ENCODE results near the gene BAHCC1. TPM values are rescaled to one million over a fixed set of nuclear protein-coding genes. Genes with fewer than 3 reads are reported as not detected.

The BAHCC1 gene
- total RNA-seq, 1 experiment from 2014 or later = 9.9 TPM

DNA sequence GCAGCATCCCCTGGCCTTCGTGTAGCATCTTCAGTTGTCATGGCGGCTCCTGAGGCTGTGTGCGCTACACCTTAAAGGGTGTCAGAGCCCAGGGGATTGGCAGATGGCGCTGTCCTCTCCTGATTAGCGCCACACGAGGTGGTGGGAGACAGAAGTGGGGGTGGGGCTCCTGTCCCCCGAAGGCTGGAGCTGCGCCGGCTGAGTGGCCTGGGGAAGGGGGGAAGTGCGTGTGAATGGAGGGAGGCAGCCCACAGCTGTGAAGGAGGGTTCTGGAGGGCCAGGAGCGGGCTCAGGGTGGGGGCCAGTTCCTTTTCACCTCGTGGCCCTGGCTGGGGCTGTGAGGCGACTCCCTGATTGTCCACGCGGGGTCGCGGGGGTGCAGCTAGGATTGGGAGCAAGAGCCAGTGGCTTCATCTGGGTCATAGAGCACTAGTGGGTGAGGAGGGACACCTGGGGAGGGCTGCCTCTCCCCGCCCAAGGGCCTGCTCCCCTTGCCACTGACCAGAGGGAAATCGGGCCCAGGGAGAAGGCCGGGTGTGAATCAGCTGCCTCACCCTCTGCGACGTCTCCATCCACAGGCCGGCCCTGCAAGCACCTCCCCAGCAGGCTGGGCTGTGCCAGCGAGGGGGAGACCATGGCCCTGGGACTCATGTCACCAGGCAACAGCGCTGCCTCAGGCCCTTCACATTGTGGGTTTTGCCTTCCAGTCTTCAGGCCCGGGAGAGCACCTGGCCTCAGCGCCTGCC, 14.1 kb downstream of the BAHCC1 start:
- Histone ChIP-seq H3K4me1 (ENCODE audit: insufficient read depth, low read length) (no peaks in the 10 kb centered on the region), H4K20me1 (ENCODE audit: low read length) (no peaks in the 10 kb centered on the region), H3K4me2 (ENCODE audit: low read length) (no peak overlapping the region), H3K27me3 (ENCODE audit: low read length) (no peaks in the 10 kb centered on the region), H3K36me3 (ENCODE audit: low read depth, low read length) (no peaks in the 10 kb centered on the region), H3K4me3 (ENCODE audit: low read length) (no peak overlapping the region), H3K9me3 (ENCODE audit: low read length) (no peaks in the 10 kb centered on the region), H2AFZ (ENCODE audit: low read length) (no peak overlapping the region), H3K79me2 (ENCODE audit: low read length) (peaks cover 7% of the 10 kb centered on the region), H3K9ac (ENCODE audit: low read length) (no peak overlapping the region), H3K27ac (ENCODE audit: low read length) (no peak overlapping the region), H3F3A (ENCODE audit: low read length, unreplicated experiment) (no peaks in the 10 kb centered on the region), H3K9me2 (replicated peaks; ENCODE audit: low read length) (no peaks in the 10 kb centered on the region)
- ATAC-seq (no peak), DNase-seq (no peak)
- TF ChIP-seq EZH2phosphoT487 (IDR thresholded peaks at IDR 0.05; ENCODE audit: borderline replicate concordance, low read length) (no peak), EZH2 (IDR thresholded peaks at IDR 0.05; ENCODE audit: low read length, unreplicated experiment) (no peak)
- TF ChIP-seq, protein P1, sequence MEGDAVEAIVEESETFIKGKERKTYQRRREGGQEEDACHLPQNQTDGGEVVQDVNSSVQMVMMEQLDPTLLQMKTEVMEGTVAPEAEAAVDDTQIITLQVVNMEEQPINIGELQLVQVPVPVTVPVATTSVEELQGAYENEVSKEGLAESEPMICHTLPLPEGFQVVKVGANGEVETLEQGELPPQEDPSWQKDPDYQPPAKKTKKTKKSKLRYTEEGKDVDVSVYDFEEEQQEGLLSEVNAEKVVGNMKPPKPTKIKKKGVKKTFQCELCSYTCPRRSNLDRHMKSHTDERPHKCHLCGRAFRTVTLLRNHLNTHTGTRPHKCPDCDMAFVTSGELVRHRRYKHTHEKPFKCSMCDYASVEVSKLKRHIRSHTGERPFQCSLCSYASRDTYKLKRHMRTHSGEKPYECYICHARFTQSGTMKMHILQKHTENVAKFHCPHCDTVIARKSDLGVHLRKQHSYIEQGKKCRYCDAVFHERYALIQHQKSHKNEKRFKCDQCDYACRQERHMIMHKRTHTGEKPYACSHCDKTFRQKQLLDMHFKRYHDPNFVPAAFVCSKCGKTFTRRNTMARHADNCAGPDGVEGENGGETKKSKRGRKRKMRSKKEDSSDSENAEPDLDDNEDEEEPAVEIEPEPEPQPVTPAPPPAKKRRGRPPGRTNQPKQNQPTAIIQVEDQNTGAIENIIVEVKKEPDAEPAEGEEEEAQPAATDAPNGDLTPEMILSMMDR (conservative IDR thresholded peaks at IDR 0.05; ENCODE audit: low read depth, low read length) = 0 out of 2 replicates have a peak, but pooled peaks have one; percentile 13
- no TSS peak for BruUV-seq (replicated peaks)
- CTCF ChIA-PET = no interaction called here
- POLR2A ChIA-PET (ENCODE audit: unreplicated experiment) = no interaction called here
- intact Hi-C loops (cut with micrococcal nuclease) = no loop called here

DNA sequence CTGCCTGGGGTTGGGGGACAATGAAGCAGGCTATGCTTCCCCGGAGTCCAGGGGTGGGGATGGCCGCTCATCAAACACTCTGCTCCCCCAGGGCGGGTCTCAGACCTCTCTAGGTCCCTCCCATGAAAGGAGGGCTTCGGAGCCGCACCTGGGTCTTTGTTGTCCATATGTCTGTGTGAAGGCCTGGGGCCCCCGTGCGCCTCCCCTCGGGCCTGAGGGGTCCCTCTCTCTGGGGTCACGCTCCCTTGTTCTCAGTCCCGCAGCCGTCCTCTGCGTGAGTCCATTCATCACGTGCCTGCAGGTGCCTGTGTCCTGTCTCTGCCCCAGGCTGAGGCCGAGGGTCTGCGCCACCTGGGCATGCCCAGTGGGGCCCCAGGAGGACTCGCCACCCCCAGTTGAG, 15.6 kb downstream of the BAHCC1 start:
- H2AFZ ChIP-seq (ENCODE audit: low read length) = no peak overlapping the region
- TF ChIP-seq EZH2phosphoT487 (IDR thresholded peaks at IDR 0.05; ENCODE audit: borderline replicate concordance, low read length) (no peak), EZH2 (IDR thresholded peaks at IDR 0.05; ENCODE audit: low read length, unreplicated experiment) (no peak)
- TF ChIP-seq, protein P1 (conservative IDR thresholded peaks at IDR 0.05; ENCODE audit: low read depth, low read length) = no peak

DNA sequence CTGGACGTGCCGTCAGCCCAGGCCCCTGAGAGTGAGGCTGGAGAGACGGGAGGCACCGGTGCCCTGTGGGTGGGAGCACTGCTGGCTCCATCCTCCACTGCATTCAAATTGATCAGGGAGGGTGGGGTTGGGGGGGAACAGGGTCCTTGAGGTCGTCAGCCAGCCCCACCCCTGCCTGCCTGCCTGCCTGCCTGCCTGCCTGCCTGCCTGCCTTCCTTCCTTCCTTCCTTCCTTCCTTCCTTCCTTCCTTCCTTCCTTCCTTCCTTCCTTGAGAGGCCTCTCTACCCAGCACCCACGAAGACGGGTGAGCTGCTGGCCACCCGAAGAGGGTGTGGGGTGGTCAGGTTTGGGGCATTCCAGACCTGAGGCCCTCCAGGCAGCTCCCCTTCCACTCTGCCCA, 16.0 kb downstream of the BAHCC1 start:
- H3K79me2 ChIP-seq (ENCODE audit: low read length) = no peaks in the 10 kb centered on the region
- ChIA-PET POLR2A (ENCODE audit: unreplicated experiment) (no interaction called here), CTCF (no interaction called here)
- TF ChIP-seq, protein P1 (conservative IDR thresholded peaks at IDR 0.05; ENCODE audit: low read depth, low read length) = no peak
- TF ChIP-seq EZH2phosphoT487 (IDR thresholded peaks at IDR 0.05; ENCODE audit: borderline replicate concordance, low read length) (no peak), EZH2 (IDR thresholded peaks at IDR 0.05; ENCODE audit: low read length, unreplicated experiment) (no peak)
- ATAC-seq (no peak), DNase-seq (no peak)
- no peak overlapping the region for H2AFZ ChIP-seq (ENCODE audit: low read length)
- H3K9me2 ChIP-seq (replicated peaks; ENCODE audit: low read length) = no peaks in the 10 kb centered on the region
- no peaks in the 10 kb centered on the region for H3F3A ChIP-seq (ENCODE audit: low read length, unreplicated experiment)
- no peak overlapping the region for H3K27ac ChIP-seq (ENCODE audit: low read length)
- no peaks in the 10 kb centered on the region for H3K9me3 ChIP-seq (ENCODE audit: low read length)
- intact Hi-C loops (cut with micrococcal nuclease) = no loop called here
- H3K27me3 ChIP-seq (ENCODE audit: low read length) = no peaks in the 10 kb centered on the region
- no peak overlapping the region for H3K4me3 ChIP-seq (ENCODE audit: low read length)
- no peaks in the 10 kb centered on the region for H4K20me1 ChIP-seq (ENCODE audit: low read length)
- no TSS peak for BruUV-seq (replicated peaks)
- no peak overlapping the region for H3K4me2 ChIP-seq (ENCODE audit: low read length)
- no peaks in the 10 kb centered on the region for H3K36me3 ChIP-seq (ENCODE audit: low read depth, low read length)
- no peak overlapping the region for H3K9ac ChIP-seq (ENCODE audit: low read length)
- H3K4me1 ChIP-seq (ENCODE audit: insufficient read depth, low read length) = no peaks in the 10 kb centered on the region

More for the DNA sequence above, 15.6 kb downstream of the BAHCC1 start:
- Histone ChIP-seq H3K4me3 (ENCODE audit: low read length) (no peak overlapping the region), H3K9me2 (replicated peaks; ENCODE audit: low read length) (no peaks in the 10 kb centered on the region), H3K4me1 (ENCODE audit: insufficient read depth, low read length) (no peaks in the 10 kb centered on the region), H4K20me1 (ENCODE audit: low read length) (no peaks in the 10 kb centered on the region), H3K27me3 (ENCODE audit: low read length) (no peaks in the 10 kb centered on the region), H3K36me3 (ENCODE audit: low read depth, low read length) (no peaks in the 10 kb centered on the region), H3F3A (ENCODE audit: low read length, unreplicated experiment) (no peaks in the 10 kb centered on the region), H3K4me2 (ENCODE audit: low read length) (no peak overlapping the region), H3K9me3 (ENCODE audit: low read length) (no peaks in the 10 kb centered on the region), H3K27ac (ENCODE audit: low read length) (no peak overlapping the region), H3K79me2 (ENCODE audit: low read length) (peaks cover under 1% of the 10 kb centered on the region; the same call in 1 of the 2 replicates), H3K9ac (ENCODE audit: low read length) (no peak overlapping the region)
- ChIA-PET POLR2A (ENCODE audit: unreplicated experiment) (no interaction called here), CTCF (no interaction called here)
- intact Hi-C loops (cut with micrococcal nuclease) = no loop called here
- no peak for ATAC-seq
- no peak for DNase-seq
- BruUV-seq (replicated peaks) = no TSS peak
